GM21825 (cell line): ENCODE data around the gene IGLL5.
"Not testable (repeated sequence)": the region's sequence is repeated elsewhere in the genome, so short reads cannot be mapped to it uniquely, and the experiment has no call there.

ENCODE experiments used
- ATAC-seq: cut with Tn5 transposase; IDR thresholded peaks from one replicate; pipeline ENCODE4 v1.9.1; 2021; ENCODE audit warnings: mild to moderate bottlenecking, moderate library complexity; ENCODE audit not compliant: unreplicated experiment

The IGLL5 gene

DNA sequence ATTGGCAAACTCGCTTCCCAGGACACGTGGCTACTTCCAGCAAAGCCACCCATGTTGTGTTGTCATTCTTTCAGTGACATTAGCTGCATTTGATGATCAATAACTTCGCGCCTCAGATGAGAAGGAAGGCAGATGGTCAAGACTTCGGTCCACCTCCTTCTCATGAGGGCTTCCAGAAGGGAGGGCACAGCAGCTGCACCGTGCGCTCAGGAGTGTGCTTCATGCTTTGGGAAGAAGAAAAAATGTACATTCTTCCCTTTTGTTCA lies 25.3 kb downstream of the IGLL5 start:
- ATAC-seq: no peak

DNA sequence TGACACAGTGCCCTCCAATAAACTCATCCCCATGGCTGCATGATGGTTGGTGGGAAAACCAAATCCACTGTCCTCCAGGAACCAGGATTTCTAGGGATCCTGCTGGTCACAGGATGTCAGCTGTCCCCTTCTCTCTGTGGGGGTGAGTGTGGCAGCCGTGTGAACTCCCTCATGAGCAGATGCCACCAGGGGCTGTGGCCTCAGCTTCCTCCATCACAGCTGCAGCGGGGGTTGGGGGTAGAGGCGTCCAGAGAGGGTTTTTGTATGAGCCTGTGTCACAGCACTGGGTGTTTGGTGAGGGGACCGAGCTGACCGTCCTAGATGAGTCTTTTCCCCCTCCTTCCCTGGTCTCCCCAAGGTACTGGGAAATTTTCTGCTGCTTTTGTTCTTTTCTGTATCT lies 26.4 kb downstream of the IGLL5 start:
- ATAC-seq: no peak

- no peak for ATAC-seq
These were observed 27.4 kb downstream of the IGLL5 start for GRCh38 chr22:22914726-22915669.

DNA sequence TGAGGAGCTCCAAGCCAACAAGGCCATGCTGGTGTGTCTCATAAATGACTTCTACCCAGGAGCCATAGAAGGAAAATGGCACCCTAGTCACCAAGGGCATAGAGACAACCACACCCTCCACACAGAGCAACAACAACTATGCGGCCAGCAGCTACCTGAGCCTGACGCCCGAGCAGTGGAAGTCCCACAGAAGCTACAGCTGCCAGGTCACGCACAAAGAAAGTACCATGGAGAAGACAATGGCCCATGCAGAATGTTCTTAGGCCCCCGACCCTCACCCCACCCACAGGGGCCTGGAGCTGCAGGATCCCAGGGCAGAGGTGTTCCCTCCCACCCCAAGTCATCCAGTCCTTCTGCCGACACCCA lies 28.0 kb downstream of the IGLL5 start:
- no peak for ATAC-seq

DNA sequence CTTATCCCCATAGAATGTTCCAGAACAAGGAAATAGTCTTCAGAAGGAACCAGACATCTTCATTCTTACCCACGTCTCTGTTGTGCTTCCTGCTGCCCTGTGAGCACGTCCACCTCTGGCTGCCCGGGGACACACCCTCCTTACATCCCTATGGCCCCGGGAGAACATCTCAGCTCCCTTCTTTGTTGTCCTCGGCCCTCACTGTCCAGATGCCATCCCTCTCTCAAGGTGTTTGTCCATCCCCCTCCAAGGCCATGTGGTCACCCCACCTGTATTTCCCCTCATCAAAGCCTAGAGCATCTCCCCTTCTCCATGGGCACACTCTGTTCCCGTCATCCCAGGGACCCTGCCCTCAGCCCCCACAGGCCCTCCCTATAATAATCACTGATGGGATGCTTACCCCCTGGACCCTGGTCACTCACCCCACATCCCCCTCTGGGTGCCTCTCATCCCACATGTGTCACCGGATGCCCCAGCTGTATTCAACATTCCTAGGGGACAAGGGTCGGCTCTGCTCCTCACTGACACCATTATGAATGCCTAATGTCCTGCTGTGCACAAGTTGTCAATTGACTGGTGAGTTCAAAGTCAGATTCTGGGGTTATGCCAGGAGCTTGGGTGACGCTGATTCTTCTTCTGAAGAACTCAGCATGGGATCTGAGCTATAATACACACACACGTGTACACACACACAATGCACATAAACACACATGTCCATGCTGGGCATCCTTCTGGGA lies 28.8 kb downstream of the IGLL5 start:
- ATAC-seq: no peak

DNA sequence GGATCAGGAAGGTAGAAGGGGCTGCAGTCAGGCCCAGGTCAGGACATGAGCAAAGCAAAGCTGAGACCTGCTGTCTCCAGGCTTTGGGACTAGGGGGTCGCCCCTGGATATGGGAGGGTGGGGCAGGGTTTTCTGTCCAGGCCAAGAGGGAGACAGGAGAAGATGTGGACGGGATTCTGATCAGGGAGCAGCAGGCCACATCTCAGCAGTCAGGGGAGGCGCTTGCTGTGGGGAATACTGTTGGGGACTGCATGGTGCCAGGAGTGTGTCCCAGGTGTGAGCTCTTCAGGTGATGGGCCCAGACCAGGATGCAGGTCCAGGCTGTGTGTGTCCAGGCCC lies 29.3 kb downstream of the IGLL5 start:
- no peak for ATAC-seq

DNA sequence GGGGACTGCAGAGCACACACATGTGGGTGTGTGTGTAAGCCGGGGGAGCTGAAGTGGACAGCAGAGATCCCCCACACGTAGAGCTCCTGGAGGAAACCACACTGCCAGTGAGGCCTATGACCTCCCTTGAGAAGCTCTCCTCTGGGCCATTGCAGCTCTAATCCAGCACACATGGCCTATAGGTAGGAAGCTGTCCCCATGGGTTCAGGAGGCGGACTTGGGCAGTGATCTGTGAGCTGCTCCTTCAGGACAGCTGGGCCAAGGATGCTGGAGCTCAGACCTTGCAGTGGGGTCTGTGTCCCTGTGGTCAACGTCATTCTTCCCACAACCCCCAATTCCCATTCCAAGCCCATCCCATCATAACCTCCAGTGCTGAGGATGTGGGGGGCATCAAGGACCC lies 29.8 kb downstream of the IGLL5 start:
- no peak for ATAC-seq

DNA sequence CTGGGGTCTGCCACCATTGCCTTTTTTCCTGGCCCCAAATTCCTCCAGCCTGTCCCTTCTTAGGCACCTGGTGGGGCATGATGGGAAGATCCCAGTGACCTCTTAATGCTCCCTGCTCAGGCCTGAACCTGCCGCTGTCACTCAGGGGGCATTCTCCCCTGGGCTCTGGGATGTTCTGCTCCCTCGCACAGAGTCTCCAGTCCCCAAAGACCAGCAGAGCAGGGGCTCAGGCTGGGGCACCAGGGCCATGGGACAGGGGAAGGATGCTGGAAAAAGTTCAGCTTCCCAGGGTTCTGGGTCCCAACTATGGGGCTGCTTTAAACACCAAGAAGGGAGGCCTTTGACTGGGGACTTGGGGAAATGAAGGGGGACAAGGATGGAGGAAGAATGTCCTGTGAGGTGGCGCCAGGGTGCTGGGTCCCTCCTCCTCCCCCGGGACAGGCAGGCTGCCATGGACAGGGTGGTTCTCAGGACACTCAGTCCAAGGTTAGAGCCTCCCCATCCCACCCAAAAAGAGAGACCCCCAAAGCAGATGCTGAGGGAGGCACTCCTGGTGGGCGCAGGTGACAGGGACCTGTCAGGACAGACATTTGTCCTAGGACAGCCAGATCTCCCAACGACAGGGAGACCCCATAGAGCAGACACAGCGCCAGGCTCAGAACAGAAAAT lies 30.8 kb downstream of the IGLL5 start:
- no peak for ATAC-seq

DNA sequence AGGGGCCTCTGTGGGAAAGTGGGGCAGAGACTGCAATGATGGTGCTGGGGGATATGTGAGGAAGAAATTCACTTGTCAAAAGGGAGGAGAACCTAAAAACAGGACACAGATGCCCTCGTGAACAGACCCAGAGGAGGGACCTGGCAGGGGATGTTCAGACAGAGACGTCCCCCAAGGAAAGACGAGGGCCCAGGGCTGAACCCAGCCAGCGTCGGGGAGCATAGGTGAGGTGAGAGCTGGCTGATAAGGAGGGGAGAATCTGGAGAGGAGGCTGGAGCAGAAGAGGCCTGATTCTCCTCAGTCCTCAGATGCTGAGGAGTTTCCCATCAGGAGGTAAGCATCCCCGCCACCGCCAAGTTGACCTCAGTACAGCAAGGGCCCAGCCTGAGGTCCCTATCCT lies 31.4 kb downstream of the IGLL5 start:
- no peak for ATAC-seq

DNA sequence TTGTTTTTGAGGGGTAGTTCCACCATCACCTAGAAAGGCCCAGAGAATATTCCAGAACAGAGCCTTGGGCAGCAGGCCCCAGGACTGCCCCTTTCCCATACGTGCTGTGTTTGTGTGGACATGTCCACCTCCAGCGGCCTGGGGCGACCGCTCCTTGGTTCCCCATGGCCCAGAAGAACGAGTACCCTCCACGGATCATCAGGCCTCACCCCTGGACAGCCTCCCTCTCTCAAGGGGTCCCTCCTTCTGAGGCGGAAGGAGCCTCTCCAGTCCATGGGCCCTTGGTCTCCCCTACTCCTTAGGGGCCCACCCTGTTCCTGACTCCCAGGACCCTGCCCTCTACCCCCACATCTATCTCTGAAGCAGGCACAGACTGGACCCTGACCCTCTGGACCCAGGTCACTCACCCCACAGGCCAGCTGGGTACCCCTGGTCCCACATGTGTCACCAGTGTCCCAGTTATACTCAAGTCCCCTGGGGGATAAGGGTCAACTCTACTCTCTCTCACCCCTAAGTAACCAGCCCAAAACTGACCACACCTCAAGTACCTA lies 32.6 kb downstream of the IGLL5 start:
- ATAC-seq: no peak

DNA sequence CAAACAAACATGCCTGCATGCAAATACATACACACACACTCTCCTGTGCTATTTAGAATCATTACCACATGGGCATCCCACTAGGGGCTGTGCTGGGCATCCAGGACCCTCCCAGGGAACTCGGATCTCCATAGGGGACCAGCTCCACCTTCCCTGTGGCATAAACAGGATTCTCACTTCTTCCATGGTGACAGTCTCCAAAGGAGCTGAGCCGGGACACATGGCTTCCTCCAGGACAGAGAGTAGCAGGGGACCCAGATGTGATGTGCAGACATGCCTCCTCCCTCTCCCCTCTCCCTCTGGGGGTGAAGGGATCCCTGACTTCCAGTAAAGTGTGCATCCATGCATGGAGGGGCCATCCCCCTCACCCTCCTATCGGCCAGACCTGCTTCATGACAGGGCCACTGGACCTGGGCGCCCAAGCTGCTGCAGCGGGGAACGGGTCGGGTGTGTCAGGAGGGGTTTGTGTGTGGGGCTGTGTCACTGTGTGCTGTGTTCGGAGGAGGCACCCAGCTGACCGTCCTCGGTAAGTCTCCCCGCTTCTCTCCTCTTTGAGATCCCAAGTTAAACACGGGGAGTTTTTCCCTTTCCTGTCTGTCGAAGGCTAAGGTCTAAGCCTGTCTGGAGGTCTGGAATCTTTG lies 33.4 kb downstream of the IGLL5 start:
- ATAC-seq: no peak

DNA sequence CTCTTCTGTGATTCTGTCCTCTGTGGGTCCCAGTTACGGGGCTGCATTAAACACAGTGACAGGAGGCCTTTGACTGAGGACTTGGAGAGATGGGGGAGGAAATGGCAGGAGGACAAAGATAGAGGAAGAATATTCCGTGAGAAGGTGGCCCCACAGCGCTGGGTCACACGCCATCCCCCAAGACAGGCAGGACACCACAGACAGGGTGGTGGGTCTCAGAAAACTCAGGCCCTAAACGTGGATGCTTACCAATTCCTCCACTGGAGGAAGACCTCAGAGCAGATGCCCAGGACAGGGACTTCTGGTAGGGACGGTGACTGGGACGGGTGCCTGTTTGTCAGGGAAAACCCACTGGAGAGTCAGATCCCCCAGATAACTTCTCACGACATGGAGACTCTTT lies 34.0 kb downstream of the IGLL5 start:
- ATAC-seq: no peak

DNA sequence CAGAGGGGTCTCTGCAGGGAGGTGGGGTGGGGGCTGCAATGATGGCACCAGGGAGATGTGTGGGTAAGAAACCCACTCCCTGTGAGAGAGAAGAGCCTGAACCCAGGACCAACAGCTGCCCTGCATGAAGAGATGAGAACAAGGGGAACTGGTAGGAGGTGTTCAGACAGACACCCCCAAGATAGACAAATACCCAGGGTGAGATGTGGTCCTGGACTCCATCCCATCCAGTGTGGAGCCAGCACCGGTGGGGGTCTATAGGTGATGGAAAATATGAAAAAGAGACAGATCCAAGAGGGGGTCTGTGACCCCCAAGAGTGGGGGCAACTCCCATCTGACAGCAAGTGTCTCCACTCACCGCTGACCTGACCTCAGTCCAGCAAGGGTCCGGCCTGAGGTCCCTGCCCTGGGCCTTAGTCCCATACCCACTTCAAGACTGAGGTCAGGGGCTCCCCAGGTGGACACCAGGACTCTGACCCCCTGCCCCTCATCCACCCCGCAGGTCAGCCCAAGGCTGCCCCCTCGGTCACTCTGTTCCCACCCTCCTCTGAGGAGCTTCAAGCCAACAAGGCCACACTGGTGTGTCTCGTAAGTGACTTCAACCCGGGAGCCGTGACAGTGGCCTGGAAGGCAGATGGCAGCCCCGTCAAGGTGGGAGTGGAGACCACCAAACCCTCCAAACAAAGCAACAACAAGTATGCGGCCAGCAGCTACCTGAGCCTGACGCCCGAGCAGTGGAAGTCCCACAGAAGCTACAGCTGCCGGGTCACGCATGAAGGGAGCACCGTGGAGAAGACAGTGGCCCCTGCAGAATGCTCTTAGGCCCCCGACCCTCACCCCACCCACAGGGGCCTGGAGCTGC lies 34.7 kb downstream of the IGLL5 start:
- not testable (repeated sequence) for ATAC-seq

DNA sequence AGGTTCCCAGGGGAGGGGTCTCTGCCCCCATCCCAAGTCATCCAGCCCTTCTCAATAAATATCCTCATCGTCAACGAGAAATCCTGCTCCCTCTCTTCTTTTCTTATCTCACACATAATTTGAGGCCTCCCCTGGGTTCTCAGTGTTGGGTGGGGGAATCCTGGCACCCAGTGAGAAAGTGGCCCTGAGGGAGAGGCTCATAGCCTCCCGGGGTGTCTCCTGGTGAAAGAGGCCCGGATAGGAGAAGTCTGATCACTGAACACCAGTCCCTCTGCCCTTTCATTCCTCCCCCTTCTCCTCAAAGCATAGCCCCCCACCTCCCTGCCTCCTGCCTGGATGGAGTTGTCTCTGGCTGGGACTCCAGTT lies 35.3 kb downstream of the IGLL5 start:
- no peak for ATAC-seq

DNA sequence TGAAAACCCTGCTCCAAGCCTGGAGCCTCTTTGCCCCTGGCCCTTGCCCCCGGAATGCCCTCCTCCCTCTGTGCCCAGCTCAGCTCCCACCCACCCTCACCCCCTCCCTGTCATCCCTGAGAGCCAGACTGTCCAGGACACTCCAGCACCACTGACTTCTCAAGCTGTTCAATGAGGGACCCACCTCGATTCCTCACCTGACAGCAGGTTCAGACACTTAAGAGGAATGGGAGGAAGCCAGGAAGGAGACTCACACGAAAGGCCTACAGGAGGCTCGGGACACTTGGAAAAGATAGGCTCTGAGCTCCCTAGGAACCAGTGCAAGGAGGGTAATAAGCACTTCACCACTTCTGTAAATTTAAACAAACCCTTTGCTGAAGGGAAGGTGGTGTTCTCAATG lies 35.8 kb downstream of the IGLL5 start:
- ATAC-seq: no peak

DNA sequence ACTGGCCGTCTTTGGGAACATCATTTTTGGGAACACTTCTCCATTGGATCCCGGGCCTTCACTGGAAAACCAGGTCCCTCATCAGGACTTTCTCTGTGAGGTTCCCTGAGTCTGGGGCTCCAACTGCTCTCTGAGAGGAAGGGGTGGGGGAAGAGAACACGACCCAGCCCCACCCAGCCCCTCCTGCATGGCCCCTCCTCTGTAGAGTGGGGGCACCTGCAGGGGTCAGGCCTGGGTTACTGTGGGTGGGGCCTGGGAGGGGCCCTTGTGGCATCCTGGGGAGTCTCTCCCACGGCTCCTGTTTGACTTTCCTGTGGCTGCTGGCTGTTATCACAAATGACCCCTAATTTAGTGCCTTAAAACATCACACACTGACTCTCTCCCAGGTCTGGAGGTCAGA lies 36.3 kb downstream of the IGLL5 start:
- ATAC-seq: no peak

DNA sequence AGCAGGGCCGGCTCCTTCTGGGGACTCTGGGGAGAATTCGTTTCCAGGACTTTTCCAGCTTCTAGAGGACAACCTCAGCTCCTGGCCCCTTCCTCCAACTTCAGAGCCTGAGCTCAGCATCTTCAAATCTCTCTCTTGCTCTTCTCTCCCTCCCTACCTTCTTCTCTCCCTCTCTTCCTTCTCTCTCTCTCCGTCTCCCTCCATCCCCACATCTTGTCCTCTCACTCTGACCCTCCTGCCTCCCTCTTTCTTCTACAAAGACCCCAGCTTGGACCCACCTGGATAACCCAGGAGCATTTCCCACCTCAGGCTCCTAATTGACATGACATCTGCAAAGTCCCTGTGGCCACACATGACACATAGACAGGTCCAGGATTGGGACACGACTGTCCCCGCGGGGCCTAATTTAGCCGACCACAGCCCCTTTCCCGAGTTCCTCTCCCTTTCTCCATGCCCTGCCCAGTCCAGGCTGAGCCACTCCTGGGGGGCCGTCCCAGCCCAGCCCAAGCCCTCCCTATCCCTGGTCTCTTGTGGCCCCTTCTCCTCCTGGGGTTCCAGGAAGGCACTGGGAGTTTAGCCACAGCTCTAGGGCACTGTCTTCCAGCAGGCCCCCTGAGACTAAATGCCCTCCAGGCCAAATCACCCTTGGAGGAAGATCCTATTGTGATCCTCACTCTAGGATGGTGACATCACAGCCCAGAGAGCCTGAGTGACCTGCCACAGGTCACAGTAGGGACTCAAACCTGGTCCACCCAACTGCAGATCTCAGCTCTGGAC lies 36.9 kb downstream of the IGLL5 start:
- no peak for ATAC-seq

DNA sequence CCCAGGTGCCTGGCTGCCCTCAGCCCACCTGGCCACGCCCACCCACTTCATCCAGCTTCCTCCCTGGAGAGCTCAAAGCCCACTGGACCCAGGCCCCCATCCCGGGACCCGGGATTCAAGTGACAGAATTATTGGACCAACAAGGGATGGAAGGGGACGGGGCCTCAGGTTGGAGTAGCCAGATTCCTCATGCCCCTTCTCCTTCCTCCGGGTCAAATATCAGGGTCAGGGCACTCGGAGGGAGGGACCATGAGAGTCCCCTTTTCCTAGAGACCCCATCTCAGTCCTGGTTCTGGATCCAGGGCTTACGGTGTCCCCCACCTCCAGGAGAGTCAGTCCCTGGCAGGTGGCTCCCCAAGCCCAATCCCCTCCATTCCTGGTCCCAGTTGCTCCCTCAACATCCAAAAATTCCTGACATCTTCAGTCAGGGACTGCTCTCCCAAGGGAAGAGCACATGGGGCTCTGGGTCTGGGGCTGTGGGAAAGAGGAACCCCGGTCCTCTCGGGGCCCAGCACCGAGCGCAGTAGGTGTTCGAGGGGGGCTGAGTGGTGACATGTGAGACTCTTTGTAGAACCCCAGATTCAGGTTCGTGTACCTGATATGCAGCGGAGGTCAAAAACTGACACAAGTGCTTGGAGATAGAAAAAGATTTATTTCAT lies 37.7 kb downstream of the IGLL5 start:
- no peak for ATAC-seq

GRCh38 chr22:22925805-22926369 lies 38.3 kb downstream of the IGLL5 start:
- ATAC-seq: no peak
